OCI-M2 (cell line): ENCODE results near the gene THBS1.

Experiments used
- DNase-seq: peaks from one replicate; lab custom pipeline; 2025; ENCODE audit not compliant: unreplicated experiment; lab: John Stamatoyannopoulos, UW

THBS1 gene

GRCh38 chr15:39580485-39581241 is at the start of gene THBS1:
TSS of gene THBS1 (plus strand) at chr15:39581079. CDS start at chr15:39581858, 779 bp downstream.
- DNase-seq, result no peak

GRCh38 chr15:39534996-39535395 is 45.9 kb upstream of the THBS1 start:
- DNase-seq, result no peak

GRCh38 chr15:39535466-39535865 is 45.4 kb upstream of the THBS1 start:
- no peak for DNase-seq

GRCh38 chr15:39538936-39539335 is 41.9 kb upstream of the THBS1 start:
- no peak for DNase-seq

- DNase-seq, result no peak
Measured at GRCh38 chr15:39539466-39539865, 41.4 kb upstream of the THBS1 start.

- no peak for DNase-seq
Measured at GRCh38 chr15:39539973-39540558, 40.8 kb upstream of the THBS1 start.

- DNase-seq, result no peak
Measured at GRCh38 chr15:39542385-39543065, 38.4 kb upstream of the THBS1 start.

- DNase-seq, result no peak
Measured at GRCh38 chr15:39543651-39544050, 37.2 kb upstream of the THBS1 start.

GRCh38 chr15:39546842-39547241 is 34.0 kb upstream of the THBS1 start:
- DNase-seq, result no peak

- DNase-seq, result no peak
Measured at GRCh38 chr15:39548561-39548960, 32.3 kb upstream of the THBS1 start.

- DNase-seq, result no peak
Measured at GRCh38 chr15:39549912-39550311, 31.0 kb upstream of the THBS1 start.

- no peak for DNase-seq
Measured at GRCh38 chr15:39551476-39551875, 29.4 kb upstream of the THBS1 start.

GRCh38 chr15:39552556-39552955 is 28.3 kb upstream of the THBS1 start:
- no peak for DNase-seq

- DNase-seq, result no peak
Measured at GRCh38 chr15:39553947-39554693, 26.8 kb upstream of the THBS1 start.

- DNase-seq, result no peak
Measured at GRCh38 chr15:39554746-39555387, 26.0 kb upstream of the THBS1 start.

GRCh38 chr15:39555885-39556284 is 25.0 kb upstream of the THBS1 start:
- DNase-seq, result no peak

GRCh38 chr15:39556461-39556860 is 24.4 kb upstream of the THBS1 start:
- no peak for DNase-seq

GRCh38 chr15:39558421-39558820 is 22.5 kb upstream of the THBS1 start:
- DNase-seq, result no peak

GRCh38 chr15:39564972-39565665 is 15.8 kb upstream of the THBS1 start:
- DNase-seq, result no peak

- DNase-seq, result no peak
Measured at GRCh38 chr15:39565851-39566250, 15.0 kb upstream of the THBS1 start.
